GM18511 (cell line): Measurements from ENCODE around the gene CTSS.

Experiments
- ATAC-seq: cut with Tn5 transposase; IDR thresholded peaks from one replicate; pipeline ENCODE4 v1.9.1; 2021; ENCODE audit warnings: mild to moderate bottlenecking, moderate library complexity; ENCODE audit not compliant: unreplicated experiment

The CTSS gene

DNA sequence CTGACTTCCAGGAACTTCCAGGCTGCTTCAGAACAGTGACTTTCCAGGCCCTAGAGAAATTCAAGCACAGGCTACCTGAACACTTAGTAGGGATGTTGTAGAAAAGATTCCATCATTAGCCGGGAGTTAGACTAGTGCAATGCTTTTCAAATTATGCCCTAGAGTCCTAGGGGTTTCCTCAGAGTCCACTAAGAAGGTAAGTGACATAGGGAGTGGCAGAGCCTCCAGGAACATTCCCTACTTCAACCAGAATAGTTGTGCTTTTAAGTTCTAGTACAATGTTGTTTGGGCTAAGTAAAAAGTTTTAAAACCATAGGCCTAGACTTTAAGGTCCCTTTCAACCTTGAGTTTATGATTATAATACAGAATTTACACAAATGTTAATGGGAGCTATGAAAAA, 59.5 kb downstream of the CTSS start:
- ATAC-seq = no peak

GRCh38 chr1:150703427-150703826, 62.2 kb downstream of the CTSS start:
- ATAC-seq = no peak

DNA sequence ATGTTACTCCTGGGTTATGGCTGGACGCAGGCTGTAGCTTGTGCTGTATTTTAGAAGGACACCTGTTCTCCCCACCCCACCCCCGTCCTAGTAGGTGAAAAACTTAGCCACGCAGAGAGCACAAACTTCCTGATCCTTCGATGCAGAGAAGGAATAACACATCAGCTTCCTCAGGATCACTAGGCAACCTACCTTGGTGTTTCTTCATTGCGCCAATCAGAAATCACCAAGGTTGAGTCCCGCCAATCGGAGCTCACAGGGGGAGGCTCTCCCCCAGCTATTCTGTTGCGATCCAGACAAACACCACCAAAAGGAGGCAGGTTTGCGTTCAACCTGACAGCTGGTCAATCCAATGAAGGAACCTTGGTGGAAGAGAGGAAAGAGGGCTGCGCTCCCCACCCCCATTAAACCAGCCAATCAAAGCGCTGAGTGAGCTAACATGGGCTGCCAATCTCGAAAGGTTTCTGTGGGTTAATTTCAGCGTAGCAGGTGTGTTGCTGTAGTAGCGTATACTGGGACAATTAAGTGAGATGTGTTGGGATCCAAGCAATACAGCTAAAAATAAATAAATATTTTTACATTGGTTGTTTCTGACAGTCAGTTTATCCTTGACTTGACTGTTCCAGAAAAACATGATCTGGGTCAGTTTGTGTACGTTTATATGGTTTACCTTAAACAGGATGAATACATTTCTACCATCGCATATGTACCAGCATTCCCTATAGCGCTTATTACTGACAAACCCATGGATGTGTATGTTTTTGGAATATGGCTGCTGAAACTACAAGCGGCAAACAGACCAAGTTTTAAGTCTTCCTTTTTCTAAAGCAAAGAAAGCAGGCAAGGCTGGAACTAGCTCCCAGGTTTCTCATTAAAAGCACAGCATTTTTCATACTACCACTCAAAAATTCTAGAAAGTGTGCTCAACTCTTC, 68.3 kb downstream of the CTSS start, which contains the start of gene GOLPH3L:
Gene GOLPH3L, minus strand, starts transcription at position 160 of the 933 bp plus-strand sequence. CDS start 2,316 bp downstream, outside the sequence.
- peak; percentile 98 for ATAC-seq

DNA sequence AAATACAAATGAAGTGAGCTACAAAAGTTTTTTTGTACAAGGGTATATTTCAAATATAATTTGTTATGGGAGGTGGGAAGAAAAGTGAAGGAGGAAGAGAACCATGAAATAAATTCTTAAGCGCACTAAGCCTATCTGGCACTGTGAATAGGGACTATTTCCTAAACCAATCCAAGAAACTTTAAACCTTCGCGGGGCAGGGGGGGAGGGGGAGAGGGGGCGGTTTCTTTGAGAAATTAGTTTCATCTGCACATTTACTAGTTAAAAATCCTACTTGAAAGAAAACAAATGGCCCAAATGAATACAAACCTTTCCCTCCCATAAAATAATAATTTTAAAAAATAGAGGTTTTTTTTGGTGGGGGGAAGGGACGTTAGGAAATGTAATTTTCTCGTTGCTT, 69.0 kb downstream of the CTSS start:
- no peak for ATAC-seq

GRCh38 chr1:150696162-150696561, 69.4 kb downstream of the CTSS start:
- ATAC-seq = no peak

GRCh38 chr1:150695561-150695960, 70.0 kb downstream of the CTSS start:
- ATAC-seq = no peak

- no peak for ATAC-seq
Measured at GRCh38 chr1:150692720-150693119, 72.9 kb downstream of the CTSS start.

DNA sequence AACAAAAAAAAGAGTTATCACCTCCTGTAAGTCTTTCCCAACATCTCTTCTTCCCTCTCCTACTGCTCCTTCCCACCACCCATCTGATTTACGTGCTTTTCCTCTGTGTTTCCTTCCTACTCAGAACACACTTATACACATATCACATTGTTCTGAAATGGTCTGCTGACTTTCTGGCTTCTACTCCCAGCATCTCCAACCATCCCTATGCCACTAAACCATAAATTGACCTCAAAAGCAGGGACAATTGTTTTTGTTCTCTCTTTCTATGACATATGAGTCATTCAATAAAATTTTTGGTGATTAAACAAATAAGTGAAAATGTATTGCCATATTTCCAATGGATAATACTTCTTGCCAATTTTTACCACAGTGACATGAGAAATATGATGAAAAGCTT, 76.8 kb downstream of the CTSS start:
- ATAC-seq = no peak

GRCh38 chr1:150686275-150686674, 79.3 kb downstream of the CTSS start:
- no peak for ATAC-seq

- ATAC-seq = no peak
Measured at GRCh38 chr1:150683914-150684313, 81.7 kb downstream of the CTSS start.
